NCI-H446 treated with DMSO at 0.1 percent for 48 hours (cell line): ENCODE data around the gene PRDM15.

Source experiments
- DNase-seq: peaks from one replicate; lab custom pipeline; 2025; lab: John Stamatoyannopoulos, UW

PRDM15 gene

GRCh38 chr21:41823906-41824305 is 55.2 kb downstream of the PRDM15 start:
- DNase-seq, result no peak

- DNase-seq, result no peak
These were observed 56.0 kb downstream of the PRDM15 start for GRCh38 chr21:41823166-41823565.

- DNase-seq, result no peak
These were observed 57.2 kb downstream of the PRDM15 start for GRCh38 chr21:41821756-41822431.

GRCh38 chr21:41821081-41821755 is 57.9 kb downstream of the PRDM15 start:
- DNase-seq, result no peak

GRCh38 chr21:41820384-41821080 is 58.6 kb downstream of the PRDM15 start:
- DNase-seq, result no peak

GRCh38 chr21:41819856-41820281 is 59.3 kb downstream of the PRDM15 start:
- DNase-seq, result no peak

GRCh38 chr21:41819236-41819855 is 59.8 kb downstream of the PRDM15 start:
- no peak for DNase-seq

- no peak for DNase-seq
These were observed 61.0 kb downstream of the PRDM15 start for GRCh38 chr21:41817877-41818855.

- no peak for DNase-seq
These were observed 61.9 kb downstream of the PRDM15 start for GRCh38 chr21:41817228-41817627.

- DNase-seq, result no peak
These were observed 62.5 kb downstream of the PRDM15 start for GRCh38 chr21:41816583-41817165.

- DNase-seq, result no peak
These were observed 63.2 kb downstream of the PRDM15 start for GRCh38 chr21:41815652-41816582.

GRCh38 chr21:41813226-41813625 is 65.9 kb downstream of the PRDM15 start:
- DNase-seq, result no peak

- no peak for DNase-seq
These were observed 66.5 kb downstream of the PRDM15 start for GRCh38 chr21:41812679-41813078.

- no peak for DNase-seq
These were observed 68.6 kb downstream of the PRDM15 start for GRCh38 chr21:41810597-41810932.

- no peak for DNase-seq
These were observed 69.1 kb downstream of the PRDM15 start for GRCh38 chr21:41809891-41810596.

GRCh38 chr21:41808846-41809245 is 70.3 kb downstream of the PRDM15 start:
- no peak for DNase-seq

- DNase-seq, result no peak
These were observed 71.0 kb downstream of the PRDM15 start for GRCh38 chr21:41808094-41808493.

- DNase-seq, result no peak
These were observed 72.4 kb downstream of the PRDM15 start for GRCh38 chr21:41806773-41807172.

- DNase-seq, result no peak
These were observed 73.5 kb downstream of the PRDM15 start for GRCh38 chr21:41805643-41806042.
